Liver (tissue), 9 donors: Measurements from ENCODE around the gene FETUB. TPM values are rescaled to one million over a fixed set of nuclear protein-coding genes. Genes with fewer than 3 reads are reported as not detected.

ENCODE experiments used
- DNase-seq: peaks from one replicate; pipeline ENCODE4 v3.0.0-alpha.2; 2017; ENCODE audit warnings: low spot score
- H3K27ac ChIP-seq, 2 donors: one replicate each; pipeline ENCODE4 v1.7.0; 2013; ENCODE audit warnings: inconsistent platforms in 2 of 2, low read length in 2 of 2, control low read depth in 1 of 2, low read depth in 1 of 2, mild to moderate bottlenecking in 1 of 2
- H3K27me3 ChIP-seq, 4 donors: one replicate each; pipeline versions ENCODE4 v1.6.1 to v1.7.0; 2013; ENCODE audit warnings: low read length in 3 of 4, inconsistent platforms in 1 of 4, mild to moderate bottlenecking in 1 of 4, moderate library complexity in 1 of 4; ENCODE audit not compliant: control insufficient read depth in 4 of 4, insufficient read depth in 4 of 4
- H3K36me3 ChIP-seq, 4 donors: one replicate each; pipeline versions ENCODE4 v1.6.1 to v1.7.0; 2013; ENCODE audit warnings: low read length in 3 of 4, mild to moderate bottlenecking in 3 of 4, low read depth in 1 of 4, moderate library complexity in 1 of 4; ENCODE audit not compliant: control insufficient read depth in 4 of 4, insufficient read depth in 3 of 4
- H3K4me1 ChIP-seq, 4 donors: one replicate each; pipeline versions ENCODE4 v1.6.1 to v1.7.0; 2013; ENCODE audit warnings: low read length in 3 of 4, mild to moderate bottlenecking in 3 of 4, moderate library complexity in 1 of 4; ENCODE audit not compliant: control insufficient read depth in 4 of 4, insufficient read depth in 4 of 4
- H3K4me3 ChIP-seq, 3 donors: one replicate each; pipeline versions ENCODE4 v1.6.1 to v1.7.0; 2013; ENCODE audit warnings: low read length in 3 of 3, control low read depth in 1 of 3, low read depth in 1 of 3, mild to moderate bottlenecking in 1 of 3
- H3K9ac ChIP-seq, 2 donors: one replicate each; pipeline ENCODE4 v1.7.0; 2013; ENCODE audit warnings: low read length in 2 of 2, mild to moderate bottlenecking in 2 of 2, moderate library complexity in 2 of 2, control low read depth in 1 of 2, low read depth in 1 of 2
- H3K9me3 ChIP-seq, 4 donors: one replicate each; pipeline versions ENCODE4 v1.6.1 to v1.7.0; 2013; ENCODE audit warnings: low read length in 3 of 4; ENCODE audit not compliant: control insufficient read depth in 4 of 4
- ATF3 ChIP-seq: IDR thresholded peaks from 2 replicates; pipeline ENCODE4 v1.6.1; 2016; ENCODE audit warnings: antibody characterized with exemption
- CTCF ChIP-seq: fragments of 150-350 bp; IDR thresholded peaks from 2 replicates; pipeline ENCODE4 v1.5.1; 2017; ENCODE audit warnings: improper control_type of control experiment, low read depth, low read length; ENCODE audit not compliant: missing input control
- EGR1 ChIP-seq, 2 donors: IDR thresholded peaks; 2 replicates each; pipeline ENCODE4 v1.6.1; 2016 to 2018; ENCODE audit warnings: antibody characterized with exemption in 2 of 2, low read depth in 2 of 2
- FOXA1 ChIP-seq: IDR thresholded peaks from 2 replicates; pipeline ENCODE4 v1.6.1; 2016; ENCODE audit warnings: antibody characterized with exemption
- FOXA2 ChIP-seq: IDR thresholded peaks from 2 replicates; pipeline ENCODE4 v1.6.1; 2016; ENCODE audit warnings: antibody characterized with exemption
- GABPA ChIP-seq, 2 donors: IDR thresholded peaks in 1 of 2; conservative IDR thresholded peaks in 1 of 2; 2 replicates each; pipeline ENCODE4 v1.6.1; 2016; ENCODE audit warnings: antibody characterized with exemption in 2 of 2, mild to moderate bottlenecking in 1 of 2, moderate library complexity in 1 of 2
- HNF4A ChIP-seq, 2 donors: conservative IDR thresholded peaks; 2 replicates each; pipeline ENCODE4 v1.6.1; 2016; ENCODE audit warnings: antibody characterized with exemption in 2 of 2, mild to moderate bottlenecking in 2 of 2
- HNF4G ChIP-seq: IDR thresholded peaks from 2 replicates; pipeline ENCODE4 v1.6.1; 2016; ENCODE audit warnings: antibody characterized with exemption
- JUND ChIP-seq, 2 donors: IDR thresholded peaks; 2 replicates each; pipeline ENCODE4 v1.6.1; 2016; ENCODE audit warnings: antibody characterized with exemption in 2 of 2
- MAX ChIP-seq: IDR thresholded peaks from 2 replicates; pipeline ENCODE4 v1.6.1; 2016; ENCODE audit warnings: antibody characterized with exemption
- NR2F2 ChIP-seq: IDR thresholded peaks from 2 replicates; pipeline ENCODE4 v1.6.1; 2016; ENCODE audit warnings: antibody characterized with exemption
- RAD21 ChIP-seq, 2 donors: IDR thresholded peaks; 2 replicates each; pipeline ENCODE4 v1.6.1; 2016; ENCODE audit warnings: antibody characterized with exemption in 2 of 2, mild to moderate bottlenecking in 2 of 2
- REST ChIP-seq: IDR thresholded peaks from 2 replicates; pipeline ENCODE4 v1.6.1; 2016; ENCODE audit warnings: antibody characterized with exemption, mild to moderate bottlenecking
- RXRA ChIP-seq, 2 donors: IDR thresholded peaks; 2 replicates each; pipeline ENCODE4 v1.6.1; 2017 to 2018; ENCODE audit warnings: antibody characterized with exemption in 2 of 2, mild to moderate bottlenecking in 1 of 2
- SP1 ChIP-seq: IDR thresholded peaks from 2 replicates; pipeline ENCODE4 v1.6.1; 2018; ENCODE audit warnings: antibody characterized with exemption, mild to moderate bottlenecking
- TAF1 ChIP-seq: conservative IDR thresholded peaks from 2 replicates; pipeline ENCODE4 v1.6.1; 2016; ENCODE audit warnings: antibody characterized with exemption, mild to moderate bottlenecking
- YY1 ChIP-seq: IDR thresholded peaks from 2 replicates; pipeline ENCODE4 v1.6.1; 2016; ENCODE audit warnings: antibody characterized with exemption, mild to moderate bottlenecking
- ZBTB33 ChIP-seq: IDR thresholded peaks from 2 replicates; pipeline ENCODE4 v1.6.1; 2016; ENCODE audit warnings: antibody characterized with exemption
- WGBS: extraction: QIAGEN DNeasy Blood & Tissue Kit; methylation state at CpG from one replicate; pipeline ENCODE4 v1.1.7; 2013; 5-methylcytosine and 5-hydroxymethylcytosine counted together
- polyA plus RNA-seq, 2 donors: library from polyadenylated mRNA; stranded (reverse) in 1 of 2; unstranded in 1 of 2; fragments of 200-250 nt in 1 of 2; fragments of >200 nt in 1 of 2; fragmentation: Nextera tagmentation in 1 of 2; extraction: Ambion mirVana in 1 of 2; gene quantifications; one replicate each; pipeline versions ENCODE4 v1.2.1 to v1.2.3, GENCODE V29; 2013 to 2015
- total RNA-seq, 2 donors: library from RNA; depleted of rRNA; stranded (reverse); fragments of >200 nt; gene quantifications; one replicate each; pipeline ENCODE4 v1.2.3, GENCODE V29; 2014
- donor health status: healthy.
- donor health status: healthy.
- donor health status: healthy.
- donor health status: healthy.
- donor health status: healthy.

Gene FETUB
- total and polyA plus RNA-seq, 4 donors: 3.1 to 28.6 (median 9.4) TPM

- DNase-seq: no peak
- no peak for TF ChIP-seq TAF1
- no peak for TF ChIP-seq FOXA1
- peak; percentile 56 to 71 for TF ChIP-seq HNF4A (conservative IDR thresholded peaks at IDR 0.05)
- no peak for TF ChIP-seq SP1
- peak; percentile 28 for TF ChIP-seq NR2F2
- no peak for TF ChIP-seq YY1
- no peak for TF ChIP-seq RAD21 (IDR thresholded peaks at IDR 0.05)
- H3K36me3 ChIP-seq: no peaks in the 10 kb centered on the region
- peaks cover 15 to 61% (median 39%) of the 10 kb centered on the region in 4 donors for H3K4me1 ChIP-seq
- H3K4me3 ChIP-seq: no peak overlapping the region
- H3K9me3 ChIP-seq: no peaks in the 10 kb centered on the region
- no peak overlapping the region for H3K9ac ChIP-seq
- 49% methylated on average over 2 of the region's 2 CpGs for WGBS
- H3K27me3 ChIP-seq: no peaks in the 10 kb centered on the region
- peak overlapping the region; percentile 36 to 58 for H3K27ac ChIP-seq
Observed at GRCh38 chr3:186608624-186609215, 31.5 kb upstream of the FETUB start.

GRCh38 chr3:186609247-186609868 is 30.8 kb upstream of the FETUB start:
- DNase-seq: no peak
- Histone ChIP-seq H3K36me3 (no peaks in the 10 kb centered on the region), H3K9ac (no peak overlapping the region), H3K9me3 (no peaks in the 10 kb centered on the region), H3K27me3 (no peaks in the 10 kb centered on the region), H3K4me1 (peaks cover 13 to 60% (median 40%) of the 10 kb centered on the region in 4 donors), H3K27ac (peak overlapping the region; percentile 36 to 58), H3K4me3 (no peak overlapping the region)
- TF ChIP-seq ATF3 (no peak), HNF4G (no peak), HNF4A (conservative IDR thresholded peaks at IDR 0.05) (peak in 1 of 2 donors; percentile 17), YY1 (peak; percentile 49), RAD21 (IDR thresholded peaks at IDR 0.05) (peak; percentile 85 to 86), CTCF (peak; percentile 50), FOXA2 (no peak), MAX (no peak), EGR1 (IDR thresholded peaks at IDR 0.05; ENCODE audit: low read depth in 2 of 2) (no peak), GABPA (IDR thresholded peaks at IDR 0.05 in 1 of 2, conservative IDR thresholded peaks at IDR 0.05 in 1 of 2) (no peak), ZBTB33 (no peak), JUND (IDR thresholded peaks at IDR 0.05) (no peak), NR2F2 (no peak), REST (no peak), SP1 (no peak), TAF1 (no peak), RXRA (IDR thresholded peaks at IDR 0.05) (no peak), FOXA1 (no peak)
- WGBS: 95% methylated on average over 8 of the region's 8 CpGs
